GOT3 (cell line): ENCODE results near the gene RBM7.
A peak's percentile ranks its signal among the peaks of the same experiment; 100 is the strongest.

ENCODE experiments used
- DNase-seq: peaks from one replicate; lab custom pipeline; 2025; ENCODE audit warnings: mixed read lengths; lab: John Stamatoyannopoulos, UW

The RBM7 gene

DNA sequence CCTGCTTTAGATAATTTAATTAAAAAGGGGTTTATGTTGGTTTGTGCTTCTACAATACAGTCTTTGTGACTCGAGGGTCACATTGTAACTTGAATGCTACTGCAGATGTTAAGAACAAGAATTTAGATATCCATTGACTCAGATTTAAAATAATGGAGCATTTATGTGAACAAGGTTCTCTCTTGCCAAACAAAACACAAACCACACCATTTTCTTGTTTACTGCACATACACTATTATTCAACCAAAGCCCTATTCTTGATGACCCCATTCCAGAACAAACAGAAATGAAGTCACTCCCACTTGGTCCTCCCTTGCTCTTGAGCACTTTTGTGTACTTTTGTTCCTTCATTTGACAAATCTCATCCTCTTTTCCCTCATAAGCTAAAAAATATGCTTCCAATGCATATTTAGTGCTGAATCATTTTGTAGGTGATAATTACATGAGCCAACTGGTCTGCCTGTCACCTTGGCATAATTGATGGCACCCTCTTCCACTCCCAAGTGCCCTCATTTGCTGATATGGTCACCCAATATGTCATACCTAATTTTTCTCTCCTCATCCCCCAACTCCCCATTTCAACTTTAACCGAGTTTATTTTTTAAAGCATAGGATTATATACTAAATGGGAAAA lies 3.0 kb upstream of the RBM7 start:
- DNase-seq, result no peak

DNA sequence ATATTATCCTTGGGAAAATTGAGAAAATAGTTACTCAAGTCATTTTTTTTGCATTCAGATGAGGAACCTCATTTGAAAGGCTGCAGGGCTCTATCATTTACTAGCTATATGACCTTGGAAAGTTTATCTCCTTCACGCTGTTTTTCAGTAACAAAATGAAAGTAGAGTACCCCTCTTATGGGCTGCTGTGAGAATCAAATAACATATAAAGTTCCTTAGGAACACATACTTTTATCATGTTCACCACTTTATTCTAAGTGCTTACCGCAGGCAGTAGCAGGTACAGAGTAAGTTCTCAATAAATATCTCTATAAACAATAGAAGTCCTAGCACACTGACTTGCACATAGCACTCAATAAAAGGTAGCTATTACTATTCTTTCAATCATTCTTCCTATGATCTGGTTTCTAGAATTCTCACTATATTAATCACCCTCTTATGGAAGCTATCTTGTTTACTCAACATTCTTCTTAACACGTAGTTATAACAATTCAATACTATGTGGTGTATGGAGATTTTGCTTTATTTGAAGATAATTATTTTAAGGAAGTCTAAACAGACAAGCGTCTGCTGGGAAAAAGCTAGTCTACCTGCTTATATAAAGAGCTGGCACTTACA lies 2.1 kb upstream of the RBM7 start:
- DNase-seq, result no peak

GRCh38 chr11:114399490-114400215 lies 813 bp upstream of the RBM7 start:
- DNase-seq, result no peak

DNA sequence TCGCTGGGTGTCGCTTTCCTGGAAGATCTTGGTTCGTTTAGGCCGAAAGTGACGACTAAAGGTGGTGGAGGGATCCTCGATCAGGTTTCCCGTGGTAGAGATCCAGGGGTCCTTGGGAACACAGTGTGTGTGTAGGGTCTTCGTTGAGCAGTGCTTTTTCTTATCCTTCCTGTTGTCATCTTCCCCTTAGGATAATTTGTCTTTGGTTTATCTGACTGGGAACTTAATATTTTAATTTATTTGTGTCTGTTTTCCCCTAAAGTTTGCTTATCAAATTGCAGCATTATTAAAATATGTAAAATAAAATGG lies 403 bp downstream of the RBM7 start:
- DNase-seq, result no peak

GRCh38 chr11:114401311-114401710 lies 845 bp downstream of the RBM7 start:
- DNase-seq, result no peak

DNA sequence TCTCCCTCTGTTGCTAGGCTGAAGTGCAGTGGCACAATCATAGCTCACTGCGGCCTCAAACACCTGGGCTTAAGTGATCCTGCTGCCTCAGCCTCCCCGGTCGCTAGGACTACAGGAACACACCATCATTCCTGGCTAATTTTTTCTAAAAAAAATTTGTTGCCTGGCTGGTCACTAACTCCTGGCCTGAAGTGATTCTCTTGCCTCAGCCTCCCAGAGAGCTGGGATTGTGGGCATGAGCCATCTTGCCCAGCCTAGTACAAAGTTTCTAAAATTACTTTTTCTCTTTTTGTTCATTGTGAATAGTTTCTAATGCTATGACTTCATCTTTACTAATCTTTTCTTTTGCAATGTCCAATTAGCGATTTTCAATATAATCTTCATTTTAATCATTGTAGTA lies 12.5 kb downstream of the RBM7 start:
- DNase-seq, result no peak

DNA sequence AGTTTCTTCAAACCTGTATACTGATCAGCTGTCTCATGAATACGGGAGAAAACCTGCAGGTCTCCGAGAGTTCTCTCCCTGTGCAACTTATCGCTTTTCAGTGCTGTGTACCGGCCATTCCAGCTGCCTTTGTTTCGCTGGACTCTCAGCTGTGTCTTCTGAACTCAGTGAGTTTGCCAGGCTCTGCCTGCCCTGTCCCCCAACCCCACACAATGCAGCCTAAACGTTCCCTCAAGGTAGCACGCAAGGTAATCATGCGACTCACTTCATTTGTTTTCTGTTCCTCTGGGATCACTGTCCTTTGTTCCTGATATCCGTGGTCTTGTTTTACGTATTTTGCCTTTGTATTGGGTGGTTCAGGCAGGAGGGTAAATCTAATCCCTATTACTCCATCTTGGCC lies 13.5 kb downstream of the RBM7 start:
- no peak for DNase-seq

DNA sequence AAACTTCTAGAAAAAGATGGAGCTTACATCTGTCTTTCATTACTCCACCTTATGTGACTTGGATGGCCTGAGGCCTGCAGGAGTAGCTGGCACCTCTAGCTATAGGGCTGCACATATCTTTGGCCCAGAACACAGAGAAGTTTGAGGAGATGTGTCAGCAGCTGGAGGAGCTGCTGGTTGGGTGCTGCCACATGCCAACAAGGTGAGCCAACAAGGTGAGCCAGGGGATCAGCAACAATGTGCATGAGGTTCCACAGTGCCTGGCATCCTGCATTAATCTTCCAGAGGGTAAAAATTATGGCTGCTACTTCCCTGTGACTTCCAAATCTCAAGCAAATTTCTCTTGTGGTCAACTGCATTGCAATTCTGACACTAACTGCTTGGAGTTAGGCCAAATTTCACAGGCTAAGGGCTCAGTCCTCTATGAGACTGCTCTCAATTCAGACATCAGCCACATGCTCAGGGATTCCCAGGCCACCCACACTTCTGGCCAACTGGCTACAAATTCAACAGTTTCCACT lies 16.0 kb downstream of the RBM7 start:
- no peak for DNase-seq

DNA sequence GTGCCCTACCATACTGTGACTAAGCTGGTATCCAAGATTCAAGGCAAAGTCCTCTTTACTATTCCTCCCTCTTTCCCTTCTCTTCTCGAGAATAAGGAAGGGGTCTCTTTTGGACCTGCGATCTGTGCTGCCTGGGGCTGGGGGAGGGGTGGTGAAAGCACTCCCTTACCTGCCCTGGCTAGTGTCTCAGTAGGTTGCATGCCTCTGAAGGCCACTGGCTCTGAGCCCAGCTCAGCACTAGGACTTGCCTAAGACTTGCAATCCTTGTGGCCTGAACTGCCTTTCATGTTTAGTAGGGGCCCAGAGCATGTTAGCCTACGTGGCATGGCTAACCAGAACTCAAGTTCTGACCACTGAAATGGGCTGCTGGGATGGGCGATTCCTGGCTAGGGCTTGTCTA lies 25.8 kb downstream of the RBM7 start:
- no peak for DNase-seq

DNA sequence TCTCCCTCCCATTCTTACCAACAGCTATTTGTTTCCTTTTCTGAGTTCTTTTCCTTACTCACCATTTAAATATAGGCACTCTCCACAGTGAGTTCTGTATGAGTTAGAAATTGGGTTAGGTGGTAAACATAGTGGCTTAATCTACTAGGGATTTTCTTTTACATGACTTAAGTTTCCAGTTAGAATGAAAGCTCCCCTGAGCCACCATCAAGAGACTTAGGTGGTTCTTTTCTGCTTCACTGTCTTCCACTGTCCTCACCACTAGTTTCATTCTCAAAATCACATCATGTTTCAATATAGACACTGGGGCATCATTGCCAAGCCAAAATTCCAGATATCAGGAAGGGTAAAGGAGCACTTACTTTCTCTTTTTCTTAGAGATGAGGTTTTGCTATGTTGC lies 29.8 kb downstream of the RBM7 start:
- DNase-seq, result no peak

DNA sequence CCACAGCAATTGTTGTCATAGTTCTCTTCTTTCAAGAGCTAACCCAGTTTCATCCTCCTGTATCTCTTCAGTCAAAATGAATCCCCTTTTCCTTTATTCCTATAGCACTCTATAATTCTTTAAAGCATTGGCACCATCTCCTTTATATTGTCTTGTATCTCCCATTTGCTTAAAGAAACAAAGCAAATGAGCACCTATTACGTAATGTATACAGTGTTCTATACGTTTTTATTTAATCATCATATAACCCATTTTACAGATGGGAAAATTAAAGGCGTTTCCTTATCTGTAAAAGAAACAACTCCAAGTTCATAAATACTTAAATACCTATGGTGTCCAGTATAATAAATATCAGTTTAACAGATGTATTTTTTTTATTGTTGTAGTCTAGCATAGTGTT lies 32.4 kb downstream of the RBM7 start:
- no peak for DNase-seq

GRCh38 chr11:114433376-114433775 lies 32.9 kb downstream of the RBM7 start:
- no peak for DNase-seq

- no peak for DNase-seq
Observed at GRCh38 chr11:114438303-114438702, 37.8 kb downstream of the RBM7 start.

GRCh38 chr11:114439229-114440120 lies 39.0 kb downstream of the RBM7 start, which contains the start of gene REXO2:
Gene REXO2 (plus strand): TSS chr11:114439467. CDS start chr11:114439529, 62 bp downstream.
- DNase-seq, result peak; percentile 43

DNA sequence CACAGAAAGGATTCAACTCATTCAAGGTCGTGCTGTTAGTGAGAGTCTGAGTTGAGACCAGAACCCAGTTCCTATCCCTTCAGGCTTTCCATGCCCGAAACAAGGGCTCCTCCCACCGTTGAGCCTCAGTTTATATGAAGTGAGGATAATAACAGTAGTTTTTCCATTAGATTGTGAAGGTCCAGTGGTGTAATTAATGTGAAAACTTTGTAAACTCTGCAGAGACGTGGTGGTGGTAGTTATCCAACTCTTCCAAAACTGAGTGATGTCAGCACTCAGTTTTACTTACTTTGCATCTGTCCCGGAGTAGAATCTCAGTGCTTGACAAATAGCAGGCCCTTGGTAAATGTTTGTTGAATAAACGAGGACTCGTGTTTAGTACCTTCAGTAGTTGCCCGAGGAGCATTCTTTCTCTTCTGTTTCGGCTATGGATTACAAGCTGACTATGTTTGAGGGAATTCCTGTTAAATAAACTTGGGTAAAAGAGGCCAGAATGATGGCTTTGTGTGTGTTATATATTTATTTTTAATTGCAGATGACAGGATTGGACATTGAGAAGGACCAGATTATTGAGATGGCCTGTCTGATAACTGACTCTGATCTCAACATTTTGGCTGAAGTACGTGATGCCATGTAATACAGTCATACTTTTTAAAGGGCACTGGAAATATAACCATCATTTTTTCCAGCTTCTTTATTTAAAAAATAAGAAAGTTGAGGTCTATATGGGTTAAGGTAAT lies 39.8 kb downstream of the RBM7 start:
- DNase-seq, result no peak

GRCh38 chr11:114440971-114441763 lies 40.7 kb downstream of the RBM7 start:
- no peak for DNase-seq

GRCh38 chr11:114441921-114442320 lies 41.5 kb downstream of the RBM7 start:
- DNase-seq, result no peak

DNA sequence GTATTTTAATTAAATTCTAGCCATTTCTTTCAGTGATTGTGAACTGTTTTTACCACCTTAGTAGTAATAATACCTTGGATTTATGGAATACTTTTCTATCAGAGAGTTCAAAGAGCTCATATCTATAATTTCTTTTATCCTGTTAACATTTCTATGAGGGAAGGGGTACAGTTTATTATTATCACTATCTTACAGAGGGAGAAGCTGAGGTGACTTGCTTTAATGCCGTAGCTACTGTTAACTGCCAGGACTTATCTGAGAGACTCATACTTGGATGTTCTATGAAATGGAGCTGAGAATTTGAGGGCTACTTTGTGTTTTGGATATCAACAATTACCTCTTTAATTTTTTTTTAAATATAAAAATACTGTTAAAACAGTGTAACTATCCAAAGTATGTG lies 42.1 kb downstream of the RBM7 start:
- no peak for DNase-seq

DNA sequence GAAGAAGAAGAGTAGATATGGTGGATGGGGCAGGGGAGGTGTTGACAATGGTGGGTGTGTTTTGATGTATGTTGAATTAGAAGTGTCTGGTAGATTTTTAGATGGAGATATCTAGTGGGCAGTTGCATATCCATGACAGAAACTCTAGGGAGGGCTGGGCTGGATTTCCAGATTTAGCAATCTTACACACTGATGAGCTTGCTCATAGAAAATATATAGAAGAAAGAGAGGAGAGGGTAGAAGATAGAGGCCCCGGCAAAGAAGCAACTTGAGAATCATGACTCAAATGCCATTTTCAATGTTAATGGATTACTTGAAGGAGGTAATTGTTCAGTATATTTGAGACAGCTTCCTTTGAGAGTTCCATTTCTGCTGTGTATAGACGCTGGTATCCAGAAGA lies 47.0 kb downstream of the RBM7 start:
- no peak for DNase-seq

DNA sequence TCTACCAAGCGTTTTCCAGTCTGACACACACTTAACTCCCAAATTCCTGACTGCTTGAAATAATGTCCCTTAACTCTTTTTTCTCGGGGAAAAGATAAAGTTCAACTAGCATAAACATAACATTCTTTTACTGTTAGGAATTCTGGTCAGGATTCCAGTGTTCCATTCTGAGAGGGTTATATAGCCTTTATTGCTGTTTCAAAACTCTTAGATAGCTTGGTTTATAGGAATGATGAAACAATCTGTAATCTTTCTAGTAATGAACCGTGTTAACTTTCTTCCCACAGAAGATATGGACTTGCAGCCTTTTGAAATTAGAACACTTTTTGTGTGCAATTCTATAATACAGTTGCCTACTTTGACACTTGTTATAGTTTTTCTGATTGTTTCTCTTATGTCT lies 47.4 kb downstream of the RBM7 start:
- no peak for DNase-seq
